Calu3 (cell line): ENCODE data around the gene EHMT1. TPM values are rescaled to one million over a fixed set of nuclear protein-coding genes. Genes with fewer than 3 reads are reported as not detected.

Experiments used
- Bru-seq: library from RNA; stranded (reverse); fragments of 400-500 nt; gene quantifications from one replicate; lab custom pipeline; 2021; lab: Mats Ljungman, UMichigan
- BruChase-seq, 2 experiments: library from RNA; stranded (reverse); fragments of 400-500 nt; gene quantifications; one replicate each; lab custom pipeline; 2021; lab: Mats Ljungman, UMichigan
- BruUV-seq: library from RNA; stranded (reverse); fragments of 400-500 nt; replicated peaks from 2 replicates; lab custom pipeline; 2021; lab: Mats Ljungman, UMichigan
- CTCF ChIA-PET: fragments of 300-600 bp; sonication (Branson Sonifier 250); formaldehyde crosslinking; loops from one replicate; lab custom pipeline; 2022; ENCODE audit warnings: antibody characterized with exemption; lab: Charles Lee
- DNase-seq: peaks from one replicate; pipeline ENCODE4 v3.0.0; 2022
- H3K27ac Mint-ChIP-seq: one replicate; pipeline ENCODE4 v1.8.0; 2022; ENCODE audit warnings: mixed read lengths; ENCODE audit not compliant: unreplicated experiment
- H3K27me3 Mint-ChIP-seq: one replicate; pipeline ENCODE4 v1.8.0; 2022; ENCODE audit warnings: mixed read lengths; ENCODE audit not compliant: unreplicated experiment
- H3K36me3 Mint-ChIP-seq: one replicate; pipeline ENCODE4 v1.8.0; 2022; ENCODE audit warnings: mild to moderate bottlenecking, moderate library complexity, mixed read lengths; ENCODE audit not compliant: insufficient read depth, unreplicated experiment
- H3K4me1 Mint-ChIP-seq: one replicate; pipeline ENCODE4 v1.8.0; 2022; ENCODE audit warnings: mild to moderate bottlenecking, low read depth, mixed read lengths; ENCODE audit not compliant: unreplicated experiment
- H3K4me3 Mint-ChIP-seq: one replicate; pipeline ENCODE4 v1.8.0; 2022; ENCODE audit warnings: mild to moderate bottlenecking, low read depth, moderate library complexity, mixed read lengths; ENCODE audit not compliant: unreplicated experiment
- H3K9me3 Mint-ChIP-seq: one replicate; pipeline ENCODE4 v1.8.0; 2022; ENCODE audit warnings: low read depth, mixed read lengths; ENCODE audit not compliant: unreplicated experiment
- intact Hi-C: fragments of 100-400 bp; cut with micrococcal nuclease; formaldehyde crosslinking; loops from one replicate; pipeline ENCODE4 v1.10.0; 2022; ENCODE audit not compliant: unreplicated experiment
- long read RNA-seq: library from polyadenylated mRNA; stranded (forward); transcript quantifications from one replicate; pipeline ENCODE4 v2.0.0, GENCODE V29; 2022
- total RNA-seq: library from RNA; stranded (reverse); gene quantifications from 2 replicates; pipeline ENCODE4 v1.2.3, GENCODE V29; 2022
- TF ChIP-seq, protein P1 (sequence below): fragments of 200-600 bp; IDR thresholded peaks from one replicate; pipeline ENCODE4 v1.8.0; 2022; ENCODE audit warnings: antibody characterized with exemption; ENCODE audit not compliant: unreplicated experiment

Gene EHMT1
- total RNA-seq (56.0 and 61.7 TPM in 2 replicates), Bru-seq, nascent RNA (percentile 70 among the genes with signal in this experiment), BruChase-seq, experiment 1, labeled RNA remaining after a 6-hour chase (percentile 76 among the genes with signal in this experiment), BruChase-seq, experiment 2, labeled RNA remaining after a 2-hour chase (percentile 75 among the genes with signal in this experiment)
- long read RNA-seq, full-length matches to known transcripts, result 7 of 28 reads
- long read RNA-seq, partial matches to known transcripts, result 13 of 28 reads
- long read RNA-seq, other reads (novel, unspliced or antisense), result 8 of 28 reads

- Mint-ChIP-seq H3K4me1 (peaks cover 19% of the 10 kb centered on the region), H3K27ac (peak within 1 kb of the TSS; percentile 85), H3K27me3 (no peaks in the 10 kb centered on the region), H3K4me3 (peak within 1 kb of the TSS; percentile 83), H3K36me3 (peaks cover 52% of the 10 kb centered on the region), H3K9me3 (no peaks in the 10 kb centered on the region)
- DNase-seq, result peak; percentile 87
- CTCF ChIA-PET, result interaction anchor here (0.6 kb wide), 2 partner anchors 18 to 60 kb away, joined by 3 to 5 read pairs; no protein-coding TSS in a partner anchor
- TF ChIP-seq, protein P1, sequence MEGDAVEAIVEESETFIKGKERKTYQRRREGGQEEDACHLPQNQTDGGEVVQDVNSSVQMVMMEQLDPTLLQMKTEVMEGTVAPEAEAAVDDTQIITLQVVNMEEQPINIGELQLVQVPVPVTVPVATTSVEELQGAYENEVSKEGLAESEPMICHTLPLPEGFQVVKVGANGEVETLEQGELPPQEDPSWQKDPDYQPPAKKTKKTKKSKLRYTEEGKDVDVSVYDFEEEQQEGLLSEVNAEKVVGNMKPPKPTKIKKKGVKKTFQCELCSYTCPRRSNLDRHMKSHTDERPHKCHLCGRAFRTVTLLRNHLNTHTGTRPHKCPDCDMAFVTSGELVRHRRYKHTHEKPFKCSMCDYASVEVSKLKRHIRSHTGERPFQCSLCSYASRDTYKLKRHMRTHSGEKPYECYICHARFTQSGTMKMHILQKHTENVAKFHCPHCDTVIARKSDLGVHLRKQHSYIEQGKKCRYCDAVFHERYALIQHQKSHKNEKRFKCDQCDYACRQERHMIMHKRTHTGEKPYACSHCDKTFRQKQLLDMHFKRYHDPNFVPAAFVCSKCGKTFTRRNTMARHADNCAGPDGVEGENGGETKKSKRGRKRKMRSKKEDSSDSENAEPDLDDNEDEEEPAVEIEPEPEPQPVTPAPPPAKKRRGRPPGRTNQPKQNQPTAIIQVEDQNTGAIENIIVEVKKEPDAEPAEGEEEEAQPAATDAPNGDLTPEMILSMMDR, result no peak
- intact Hi-C loops, result no loop called here
- no TSS peak for BruUV-seq
Observed at GRCh38 chr9:137618105-137619067, at the start of gene EHMT1. EHMT1 (plus strand) TSS chr9:137619005; CDS start chr9:137619029, 24 bp downstream.

GRCh38 chr9:137569609-137570203 is 49.1 kb upstream of the EHMT1 start:
- Mint-ChIP-seq H3K9me3 (no peaks in the 10 kb centered on the region), H3K27me3 (no peaks in the 10 kb centered on the region), H3K4me1 (no peaks in the 10 kb centered on the region), H3K36me3 (peaks cover 16% of the 10 kb centered on the region), H3K4me3 (no peak overlapping the region), H3K27ac (no peak overlapping the region)
- BruUV-seq, result no TSS peak
- CTCF ChIA-PET, result no interaction called here
- no peak for DNase-seq
- TF ChIP-seq, protein P1, result no peak
- intact Hi-C loops, result no loop called here

- H3K9me3 Mint-ChIP-seq, result no peaks in the 10 kb centered on the region
- CTCF ChIA-PET, result no interaction called here
- intact Hi-C loops, result no loop called here
- no peak overlapping the region for H3K27ac Mint-ChIP-seq
- TF ChIP-seq, protein P1, result no peak
- H3K36me3 Mint-ChIP-seq, result peaks cover 24% of the 10 kb centered on the region
- no peak for DNase-seq
- H3K4me1 Mint-ChIP-seq, result peaks cover 4% of the 10 kb centered on the region
- BruUV-seq, result no TSS peak
- no peak overlapping the region for H3K4me3 Mint-ChIP-seq
- no peaks in the 10 kb centered on the region for H3K27me3 Mint-ChIP-seq
Observed at GRCh38 chr9:137570566-137570965, 48.2 kb upstream of the EHMT1 start.

GRCh38 chr9:137574192-137574591 is 44.6 kb upstream of the EHMT1 start:
- intact Hi-C loops, result no loop called here
- BruUV-seq, result no TSS peak
- Mint-ChIP-seq H3K4me1 (peaks cover 7% of the 10 kb centered on the region), H3K4me3 (no peak overlapping the region), H3K27ac (no peak overlapping the region), H3K36me3 (peaks cover 42% of the 10 kb centered on the region), H3K27me3 (no peaks in the 10 kb centered on the region), H3K9me3 (no peaks in the 10 kb centered on the region)
- no peak for DNase-seq
- TF ChIP-seq, protein P1, result no peak
- CTCF ChIA-PET, result no interaction called here
